Heart left ventricle (tissue), 16 donors: Measurements from ENCODE around the gene VKORC1L1. TPM values are rescaled to one million over a fixed set of nuclear protein-coding genes. Genes with fewer than 3 reads are reported as not detected.

ENCODE experiments used
- ATAC-seq, 4 donors: fragments of 200-7000 bp; cut with Tn5 transposase; one replicate each; pipeline ENCODE4 v1.9.1; 2020 to 2022; ENCODE audit warnings: moderate library complexity in 4 of 4, mild to moderate bottlenecking in 3 of 4, moderate number of reproducible peaks in 1 of 4
- DNase-seq, 5 donors: peaks; one replicate each; pipeline ENCODE4 v3.0.0-alpha.2; 2020
- H3K27ac ChIP-seq, 12 donors: fragments of 200-600 bp; sonication (generic) in 4 of 12; one replicate each; pipeline versions ENCODE4 v1.5.0 to v1.8.0; 2016 to 2022; ENCODE audit warnings: mild to moderate bottlenecking in 2 of 12
- H3K27me3 ChIP-seq, 9 donors: fragments of 200-600 bp; sonication (generic) in 2 of 9; one replicate each; pipeline versions ENCODE4 v1.5.1 to v1.8.0; 2016 to 2022; ENCODE audit warnings: mild to moderate bottlenecking in 3 of 9
- H3K36me3 ChIP-seq, 9 donors: fragments of 200-600 bp; sonication (generic) in 2 of 9; one replicate each; pipeline versions ENCODE4 v1.5.0 to v1.8.0; 2018 to 2022; ENCODE audit warnings: mild to moderate bottlenecking in 2 of 9
- H3K4me1 ChIP-seq, 12 donors: fragments of 200-600 bp; sonication (generic) in 4 of 12; one replicate each; pipeline versions ENCODE4 v1.5.0 to v1.8.0; 2016 to 2022; ENCODE audit warnings: mild to moderate bottlenecking in 3 of 12
- H3K4me3 ChIP-seq, 12 donors: fragments of 200-600 bp; sonication (generic) in 4 of 12; one replicate each; pipeline versions ENCODE4 v1.5.0 to v1.8.0; 2017 to 2022; ENCODE audit warnings: mild to moderate bottlenecking in 9 of 12, moderate library complexity in 4 of 12
- H3K9me3 ChIP-seq, 12 donors: fragments of 200-600 bp; sonication (generic) in 4 of 12; one replicate each; pipeline versions ENCODE4 v1.5.0 to v1.8.0; 2016 to 2022; ENCODE audit warnings: mild to moderate bottlenecking in 1 of 12
- POLR2A ChIP-seq, 2 donors: fragments of 450-650 bp; IDR thresholded peaks; one replicate each; pipeline ENCODE4 v1.6.1; 2017; ENCODE audit warnings: antibody characterized with exemption in 2 of 2, mild to moderate bottlenecking in 2 of 2, moderate library complexity in 2 of 2
- WGBS, 4 donors: extraction: QIAGEN DNeasy Blood & Tissue Kit in 2 of 4; methylation state at CpG; one replicate each; pipeline versions ENCODE4 v1.1.5 to v1.1.7; 2013 to 2018; 5-methylcytosine and 5-hydroxymethylcytosine counted together
- intact Hi-C, 10 donors: fragments of 100-400 bp; cut with DNase I; formaldehyde crosslinking; loops; one replicate each; pipeline versions ENCODE4 v1.11.1 to v1.14.2; 2022
- polyA plus RNA-seq, 2 donors: library from polyadenylated mRNA; stranded (reverse); fragments of 200-250 nt; gene quantifications; one replicate each; pipeline ENCODE4 v1.2.3, GENCODE V29; 2013
- total RNA-seq, 9 donors: library from RNA; depleted of rRNA in 2 of 9; stranded (reverse); fragments of >200 nt in 2 of 9; fragmentation: NEBNext Ultra II Directional in 3 of 9; extraction: Animal tissue kit (Norgen Biotek cat#: 25700) in 3 of 9; gene quantifications; one replicate each; pipeline versions ENCODE4 v1.1.0 to v1.2.4, GENCODE V29; 2016 to 2023
- TF ChIP-seq, protein P1 (sequence below), 12 donors: fragments of 200-600 bp; sonication (generic) in 4 of 12; IDR thresholded peaks; one replicate each; pipeline versions ENCODE4 v1.5.0 to v1.8.0; 2018 to 2022; ENCODE audit warnings: antibody characterized with exemption in 12 of 12, mild to moderate bottlenecking in 5 of 12
- donor health status: ischemic (EF 13 %, LVEDD 7.1; RV severe dilation, severe dysfunction).
- donor health status: healthy with polysubstance abuse.
- donor health status: DM: no; HTN: yes; CAD: no.
- donor health status: DM: no; HTN: no; CAD: no.
- donor health status: ischemic (EF 25% LVEDD 6.9; RV normal size, moderate dysfunction).
- donor health status: ischemic (EF 25% LVEDD 5.7; RV mildly dilated, moderate dysfunction).
- donor health status: healthy.
- donor health status: DM: yes; HTN: yes; CAD: no.
- donor health status: ischemic (EF 35%, LVEDD 5.7; RV mildly dilated, moderate dysfunction).
- donor health status: nonischemic (EF 11% LVEDD 7.7; RV severe dilation, severe dysfunction).
- donor health status: DM: yes; HTN: yes; CAD: no.
- donor health status: PGD.
- donor health status: ischemic (EF 29% LVEDD 5.4; RV normal size, mild dysfunction).
- donor health status: nonischemic (EF 23%, LVEDD 6.1; RV moderate dilation, normal function).

VKORC1L1 gene
- total and polyA plus RNA-seq, 11 donors, result 5.0 to 24.9 (median 18.6) TPM

DNA sequence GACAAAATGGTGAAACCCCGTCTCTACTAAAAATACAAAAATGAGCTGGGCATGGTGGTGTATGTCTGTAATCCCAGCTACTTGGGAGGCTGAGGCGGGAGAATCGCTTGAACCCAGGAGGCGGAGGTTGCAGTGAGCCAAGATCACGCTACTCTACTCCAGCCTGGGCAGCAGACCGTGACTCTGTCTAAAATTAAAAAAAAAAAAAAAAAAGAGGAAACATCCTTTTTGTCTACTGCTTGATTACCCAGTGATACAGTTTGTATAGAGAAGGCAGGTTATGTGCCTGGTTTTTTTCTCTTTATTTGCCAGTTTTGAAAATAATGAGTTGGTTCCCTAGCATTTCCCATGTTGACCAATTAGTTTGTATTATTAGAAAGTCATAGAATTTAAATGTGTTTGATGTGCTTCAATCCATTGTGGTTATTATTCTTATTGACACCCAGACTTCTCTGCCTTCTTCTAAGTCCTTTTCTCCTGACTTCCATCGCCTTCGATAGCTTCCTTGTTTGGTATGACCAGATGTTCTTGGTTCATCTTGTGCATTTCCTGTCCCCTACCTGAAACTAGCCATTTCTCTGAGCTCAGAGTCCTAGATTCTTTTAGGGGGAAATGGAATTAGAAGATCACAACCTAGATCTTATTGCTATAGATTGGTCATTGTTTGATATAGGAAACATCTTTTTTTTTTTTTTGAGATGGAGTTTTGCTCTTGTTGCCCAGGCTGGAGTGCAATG, 43.2 kb downstream of the VKORC1L1 start:
- intact Hi-C loops, result no loop called here
- H3K27me3 ChIP-seq, result no peaks in the 10 kb centered on the region
- no peak overlapping the region for H3K4me3 ChIP-seq
- WGBS, 4 donors, result 91 to 94% (median 93%) methylated on average over 8 of the region's 8 CpGs
- no peaks in the 10 kb centered on the region for H3K4me1 ChIP-seq
- ATAC-seq (no peak), DNase-seq (no peak)
- peaks cover 0 to under 1% (median 0%) of the 10 kb centered on the region in 9 donors for H3K36me3 ChIP-seq
- H3K9me3 ChIP-seq, result no peaks in the 10 kb centered on the region
- no peak for TF ChIP-seq POLR2A (IDR thresholded peaks at IDR 0.05)
- TF ChIP-seq, protein P1, sequence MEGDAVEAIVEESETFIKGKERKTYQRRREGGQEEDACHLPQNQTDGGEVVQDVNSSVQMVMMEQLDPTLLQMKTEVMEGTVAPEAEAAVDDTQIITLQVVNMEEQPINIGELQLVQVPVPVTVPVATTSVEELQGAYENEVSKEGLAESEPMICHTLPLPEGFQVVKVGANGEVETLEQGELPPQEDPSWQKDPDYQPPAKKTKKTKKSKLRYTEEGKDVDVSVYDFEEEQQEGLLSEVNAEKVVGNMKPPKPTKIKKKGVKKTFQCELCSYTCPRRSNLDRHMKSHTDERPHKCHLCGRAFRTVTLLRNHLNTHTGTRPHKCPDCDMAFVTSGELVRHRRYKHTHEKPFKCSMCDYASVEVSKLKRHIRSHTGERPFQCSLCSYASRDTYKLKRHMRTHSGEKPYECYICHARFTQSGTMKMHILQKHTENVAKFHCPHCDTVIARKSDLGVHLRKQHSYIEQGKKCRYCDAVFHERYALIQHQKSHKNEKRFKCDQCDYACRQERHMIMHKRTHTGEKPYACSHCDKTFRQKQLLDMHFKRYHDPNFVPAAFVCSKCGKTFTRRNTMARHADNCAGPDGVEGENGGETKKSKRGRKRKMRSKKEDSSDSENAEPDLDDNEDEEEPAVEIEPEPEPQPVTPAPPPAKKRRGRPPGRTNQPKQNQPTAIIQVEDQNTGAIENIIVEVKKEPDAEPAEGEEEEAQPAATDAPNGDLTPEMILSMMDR (IDR thresholded peaks at IDR 0.05), result no peak
- H3K27ac ChIP-seq, result no peak overlapping the region

DNA sequence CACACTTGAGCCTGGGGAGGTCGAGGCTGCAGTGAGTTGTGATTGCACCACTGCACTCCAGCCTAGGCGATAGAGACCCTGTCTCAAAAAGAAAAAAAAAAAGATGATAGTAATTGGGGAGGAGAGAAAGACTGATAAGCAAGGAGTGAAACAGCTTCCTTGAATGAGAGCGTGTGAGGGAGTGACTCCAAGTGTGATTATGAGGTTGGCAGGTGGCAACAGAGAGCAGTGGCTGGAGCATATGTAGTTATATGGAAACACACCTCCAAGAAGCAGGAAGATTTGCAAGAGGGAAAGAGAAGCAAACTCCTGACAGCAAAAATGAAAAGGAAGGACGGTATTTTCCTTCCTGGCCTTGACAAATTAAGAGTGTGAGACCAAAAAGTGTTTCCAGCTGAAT, 50.4 kb downstream of the VKORC1L1 start:
- intact Hi-C loops, result no loop called here
- H3K36me3 ChIP-seq, result peaks cover 0 to 4% (median 0%) of the 10 kb centered on the region in 9 donors

DNA sequence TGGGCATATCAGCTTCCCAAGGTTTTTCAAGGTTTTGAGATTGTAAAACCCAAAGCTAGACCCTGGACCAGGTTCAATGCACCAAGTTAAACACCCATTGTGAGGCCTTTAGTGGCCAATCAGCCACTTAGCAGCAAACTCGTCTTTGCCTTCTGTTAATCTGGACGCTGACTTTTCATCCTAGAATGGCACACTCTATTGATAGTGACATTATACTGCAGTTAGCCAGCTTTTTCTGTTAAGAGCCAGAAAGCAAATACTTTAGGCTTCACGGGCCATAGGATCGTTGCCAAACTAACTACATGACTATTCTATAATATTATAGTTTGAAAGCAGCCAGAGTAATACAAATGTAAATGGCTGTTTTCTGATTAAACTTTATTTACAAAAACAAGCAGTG, 51.3 kb downstream of the VKORC1L1 start:
- TF ChIP-seq POLR2A (IDR thresholded peaks at IDR 0.05), result no peak
- TF ChIP-seq, protein P1 (IDR thresholded peaks at IDR 0.05), result no peak
- Histone ChIP-seq H3K36me3 (peaks cover 0 to 4% (median 0%) of the 10 kb centered on the region in 9 donors), H3K27ac (no peak overlapping the region), H3K9me3 (no peaks in the 10 kb centered on the region), H3K4me1 (peaks cover 0 to 18% (median 0%) of the 10 kb centered on the region in 12 donors), H3K4me3 (no peak overlapping the region), H3K27me3 (no peaks in the 10 kb centered on the region)
- intact Hi-C loops, result no loop called here
- no peak for ATAC-seq
- 57 to 64% (median 61%) methylated on average over 4 of the region's 4 CpGs for WGBS, 4 donors
- no peak for DNase-seq

More for the DNA sequence above, 50.4 kb downstream of the VKORC1L1 start:
- no peak for TF ChIP-seq POLR2A (IDR thresholded peaks at IDR 0.05)
- TF ChIP-seq, protein P1 (IDR thresholded peaks at IDR 0.05), result no peak
- Histone ChIP-seq H3K27ac (no peak overlapping the region), H3K27me3 (no peaks in the 10 kb centered on the region), H3K9me3 (no peaks in the 10 kb centered on the region), H3K4me3 (no peak overlapping the region), H3K4me1 (peaks cover 0 to 18% (median 0%) of the 10 kb centered on the region in 12 donors)
- 86 to 91% (median 90%) methylated on average over 4 of the region's 4 CpGs for WGBS, 4 donors
- DNase-seq (no peak), ATAC-seq (no peak)

DNA sequence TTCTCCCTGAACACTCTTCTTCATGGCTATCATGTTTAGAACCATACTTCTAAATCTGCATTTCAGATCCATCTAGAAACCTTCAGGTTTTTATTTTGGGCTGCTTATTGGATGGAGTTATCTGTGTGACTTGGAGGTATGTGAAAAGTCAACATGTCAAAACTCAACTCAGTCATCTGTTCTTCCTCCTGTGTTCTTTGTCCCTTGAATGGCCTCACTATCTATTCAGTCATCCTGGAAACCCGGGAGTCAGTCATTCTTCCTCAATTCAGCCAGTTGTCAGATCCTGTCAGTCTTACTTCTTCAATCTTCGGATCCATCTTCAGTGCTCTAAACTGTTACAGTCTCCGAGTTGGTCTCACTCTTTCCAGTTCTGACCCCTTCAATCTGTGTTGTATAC, 52.2 kb downstream of the VKORC1L1 start:
- Histone ChIP-seq H3K4me3 (no peak overlapping the region), H3K27me3 (no peaks in the 10 kb centered on the region), H3K36me3 (peaks cover 0 to 4% (median 0%) of the 10 kb centered on the region in 9 donors), H3K4me1 (peaks cover 0 to 18% (median 0%) of the 10 kb centered on the region in 12 donors), H3K9me3 (no peaks in the 10 kb centered on the region), H3K27ac (no peak overlapping the region)
- TF ChIP-seq POLR2A (IDR thresholded peaks at IDR 0.05), result no peak
- TF ChIP-seq, protein P1 (IDR thresholded peaks at IDR 0.05), result no peak
- no peak for ATAC-seq
- no peak for DNase-seq
- intact Hi-C loops, result no loop called here
- 49 to 83% (median 65%) methylated on average over 3 of the region's 3 CpGs for WGBS, 4 donors
